Motor neuron (in vitro differentiated cells): Measurements from ENCODE around the gene ASL. TPM values are rescaled to one million over a fixed set of nuclear protein-coding genes. Genes with fewer than 3 reads are reported as not detected.
A peak's percentile ranks its signal among the peaks of the same experiment; 100 is the strongest.
"Not testable (repeated sequence)": the region's sequence is repeated elsewhere in the genome, so short reads cannot be mapped to it uniquely, and the experiment has no call there.

Experiments
- ATAC-seq, 8 experiments: fragments of 200-7000 bp; cut with Tn5 transposase; replicated peaks in 6 of 8; 2 replicates each; pipeline ENCODE4 v1.8.0; 2021; ENCODE audit warnings: mild to moderate bottlenecking in 8 of 8, moderate library complexity in 8 of 8
- H3K27ac ChIP-seq, 2 donors: fragments of 250-450 bp; sonication (Bioruptor Pico); 2 replicates each; pipeline ENCODE4 v1.9.0; 2021; ENCODE audit warnings: antibody characterized with exemption in 2 of 2, mild to moderate bottlenecking in 2 of 2, moderate library complexity in 1 of 2
- H3K4me1 ChIP-seq, 2 donors: fragments of 250-450 bp; sonication (Bioruptor Pico); replicated peaks in 1 of 2; 2 replicates each; pipeline ENCODE4 v1.6.1; 2021; ENCODE audit warnings: antibody characterized with exemption in 2 of 2, mild to moderate bottlenecking in 2 of 2, moderate library complexity in 1 of 2
- H3K4me3 ChIP-seq, 5 donors: fragments of 250-450 bp; sonication (Bioruptor Pico); 2 replicates each; pipeline ENCODE4 v1.9.0; 2021; ENCODE audit warnings: antibody characterized with exemption in 5 of 5, mild to moderate bottlenecking in 5 of 5, moderate library complexity in 4 of 5
- WGBS, 10 experiments: fragments of 450-650 bp; shearing (Covaris generic); methylation state at CpG; one replicate each; pipeline ENCODE4 v1.0.0; 2022; 5-methylcytosine and 5-hydroxymethylcytosine counted together
- in situ Hi-C, 9 experiments: fragments of 400-800 bp; cut with MboI; loops; one replicate each; pipeline ENCODE4 v1.15.0; 2021; ENCODE audit warnings: low sequenced_read_pairs in 9 of 9, low pct_unique_long_range_greater_than_20kb in 2 of 9; ENCODE audit not compliant: unreplicated experiment in 9 of 9
- total RNA-seq, 8 experiments: library from RNA; unstranded; fragments of 300-600 nt; gene quantifications; 2 replicates each; pipeline versions ENCODE4 v1.2.3 to v1.2.4, GENCODE V29; 2022

The ASL gene
- total RNA-seq, 8 experiments from 2014 or later, result 5.5 to 20.2 (median 12.3) TPM

- 0 to 93% (median 80%) methylated on average over 1 to 5 of the region's 7 CpGs; no CpG with 5 or more reads in 3 of the 10 experiments for WGBS, 10 experiments
- peak in 1 of 8 experiments; percentile 32 for ATAC-seq
- H3K4me3 ChIP-seq, result no peak overlapping the region
- H3K27ac ChIP-seq, result no peak overlapping the region
- in situ Hi-C loops, result no loop called here
- H3K4me1 ChIP-seq, result no peaks in the 10 kb centered on the region
Observed at GRCh38 chr7:66050337-66050957, 25.2 kb upstream of the ASL start.

- Histone ChIP-seq H3K4me3 (no peak overlapping the region), H3K27ac (no peak overlapping the region), H3K4me1 (no peaks in the 10 kb centered on the region)
- 0 to 100% (median 83%) methylated on average over 1 to 3 of the region's 3 CpGs; no CpG with 5 or more reads in 4 of the 10 experiments for WGBS, 10 experiments
- in situ Hi-C loops, result no loop called here
- peak; percentile 49 to 91 (median 84) for ATAC-seq
Observed at GRCh38 chr7:66050990-66051448, 24.6 kb upstream of the ASL start.

- no peaks in the 10 kb centered on the region for H3K4me1 ChIP-seq
- in situ Hi-C loops, result no loop called here
- H3K27ac ChIP-seq, result no peak overlapping the region
- 55 to 100% (median 82%) methylated on average over 3 to 6 of the region's 6 CpGs; no CpG with 5 or more reads in 1 of the 10 experiments for WGBS, 10 experiments
- H3K4me3 ChIP-seq, result no peak overlapping the region
- no peak for ATAC-seq
Observed at GRCh38 chr7:66052447-66052846, 23.2 kb upstream of the ASL start.

DNA sequence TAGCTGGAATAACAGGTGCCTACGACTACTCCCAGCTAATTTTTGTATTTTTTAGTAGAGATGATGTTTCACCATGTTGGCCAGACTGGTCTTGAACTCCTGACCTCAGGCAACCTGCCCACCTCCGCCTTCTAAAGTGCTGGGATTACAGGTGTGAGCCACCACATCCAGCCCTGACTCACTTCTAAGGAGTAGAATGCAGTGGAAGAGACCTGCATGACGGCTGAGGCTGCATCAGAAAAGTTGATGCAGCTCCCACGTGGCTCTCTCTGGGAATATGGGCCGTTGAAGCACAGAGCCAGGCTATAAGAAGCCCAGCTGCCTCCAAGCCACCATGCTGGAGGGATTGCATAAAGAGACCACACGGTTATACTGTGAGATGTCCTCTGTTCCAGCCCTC lies 21.6 kb upstream of the ASL start:
- in situ Hi-C loops, result no loop called here
- no peak overlapping the region for H3K4me3 ChIP-seq
- WGBS, 10 experiments, result 20 to 88% (median 67%) methylated on average over 1 to 4 of the region's 6 CpGs; no CpG with 5 or more reads in 3 of the 10 experiments
- no peak overlapping the region for H3K27ac ChIP-seq
- H3K4me1 ChIP-seq, result no peaks in the 10 kb centered on the region
- no peak for ATAC-seq

DNA sequence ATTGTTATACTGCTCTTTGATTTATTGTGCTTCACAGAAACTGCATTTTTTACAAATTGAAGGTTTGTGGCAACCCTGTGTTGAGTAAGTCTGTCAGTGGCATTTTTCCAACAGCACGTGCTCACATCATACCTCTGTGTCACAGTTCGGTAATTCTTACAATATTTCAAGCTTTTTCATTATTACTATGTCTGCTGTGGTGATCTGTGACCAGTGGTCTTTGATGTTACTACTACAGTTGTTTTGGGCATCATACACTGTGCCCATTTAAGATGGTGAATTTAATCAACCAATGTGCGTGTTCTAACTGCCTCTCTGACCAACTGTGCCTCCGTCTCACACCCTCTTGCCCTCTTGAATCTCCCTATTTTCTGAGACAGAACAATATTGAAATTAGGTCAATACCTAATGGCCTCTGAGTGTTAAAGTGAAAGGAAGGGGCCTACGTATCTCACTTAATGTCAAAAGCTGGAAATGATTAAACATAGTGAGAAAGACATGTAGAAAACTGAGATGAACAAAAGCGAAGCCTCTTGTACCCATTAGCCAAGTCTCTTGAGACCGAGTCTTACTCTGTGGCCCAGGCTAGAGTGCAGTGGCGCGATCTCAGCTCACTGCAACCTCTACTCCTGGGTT lies 20.2 kb upstream of the ASL start:
- in situ Hi-C loops, result no loop called here
- no peaks in the 10 kb centered on the region for H3K4me1 ChIP-seq
- no peak overlapping the region for H3K27ac ChIP-seq
- WGBS, 10 experiments, result 64 to 95% (median 77%) methylated on average over 2 to 9 of the region's 9 CpGs; no CpG with 5 or more reads in 1 of the 10 experiments
- no peak overlapping the region for H3K4me3 ChIP-seq
- peak in 2 of 8 experiments; percentile 14 to 22 for ATAC-seq

DNA sequence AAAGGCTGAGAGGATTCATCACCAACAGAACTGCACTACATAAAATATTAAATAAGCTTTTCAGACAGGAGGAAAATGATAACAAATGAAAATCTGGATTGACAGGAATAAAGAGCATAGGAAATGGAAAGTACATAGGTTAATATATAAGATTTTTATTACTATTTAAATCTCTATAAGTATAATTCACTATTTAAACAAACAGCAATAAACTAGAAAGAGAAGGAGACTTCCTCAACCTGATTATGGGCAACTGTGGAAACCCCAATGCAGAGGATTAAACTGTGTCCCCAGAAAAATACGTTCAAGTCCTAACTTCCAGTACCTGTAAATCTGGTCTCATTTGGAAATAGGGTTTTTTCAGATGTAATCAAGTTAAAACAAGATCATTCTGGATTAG lies 14.8 kb upstream of the ASL start:
- Histone ChIP-seq H3K4me3 (no peak overlapping the region), H3K4me1 (no peaks in the 10 kb centered on the region), H3K27ac (no peak overlapping the region)
- no peak for ATAC-seq
- in situ Hi-C loops, result no loop called here
- WGBS, 10 experiments, result 20 to 100% (median 75%) methylated on average over 1 of the region's 1 CpG; no CpG with 5 or more reads in 1 of the 10 experiments

- 43 to 100% (median 87%) methylated on average over 1 to 4 of the region's 4 CpGs for WGBS, 10 experiments
- Histone ChIP-seq H3K4me1 (no peaks in the 10 kb centered on the region), H3K27ac (no peak overlapping the region), H3K4me3 (no peak overlapping the region)
- no peak for ATAC-seq
- in situ Hi-C loops, result no loop called here
Observed at GRCh38 chr7:66069732-66070131, 5.9 kb upstream of the ASL start.

GRCh38 chr7:66070222-66070621 lies 5.4 kb upstream of the ASL start:
- Histone ChIP-seq H3K4me1 (no peaks in the 10 kb centered on the region), H3K4me3 (no peak overlapping the region), H3K27ac (no peak overlapping the region)
- 50 to 100% (median 88%) methylated on average over 1 of the region's 1 CpG; no CpG with 5 or more reads in 4 of the 10 experiments for WGBS, 10 experiments
- ATAC-seq, result no peak
- in situ Hi-C loops, result no loop called here

DNA sequence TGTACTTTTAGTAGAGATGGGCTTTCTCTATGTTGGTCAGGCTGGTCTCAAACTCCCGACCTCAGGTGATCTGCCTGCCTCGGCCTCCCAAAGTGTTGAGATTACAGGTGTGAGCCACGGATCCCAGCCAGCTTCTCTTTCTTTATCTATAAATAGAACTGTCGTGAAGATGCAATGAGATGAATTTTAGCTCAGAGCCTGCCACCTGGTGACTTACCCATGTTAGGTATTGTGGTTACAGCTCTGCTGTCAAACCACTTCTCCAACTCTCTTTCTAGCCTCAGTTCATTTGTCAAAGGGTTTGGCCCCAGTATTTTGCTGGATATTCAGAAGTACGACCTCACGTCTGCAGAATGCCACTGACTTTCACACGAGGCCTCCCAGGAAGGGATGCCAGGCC lies 3.4 kb upstream of the ASL start:
- WGBS, 10 experiments, result 46 to 90% (median 67%) methylated on average over 1 to 5 of the region's 7 CpGs; no CpG with 5 or more reads in 4 of the 10 experiments

GRCh38 chr7:66076462-66077329 lies 1.1 kb downstream of the ASL start:
- in situ Hi-C loops, result no loop called here

More for the DNA sequence above, 3.4 kb upstream of the ASL start:
- H3K27ac ChIP-seq, H3K4me3 ChIP-seq, H3K4me1 ChIP-seq, ATAC-seq, in situ Hi-C loops: not testable (repeated sequence)

DNA sequence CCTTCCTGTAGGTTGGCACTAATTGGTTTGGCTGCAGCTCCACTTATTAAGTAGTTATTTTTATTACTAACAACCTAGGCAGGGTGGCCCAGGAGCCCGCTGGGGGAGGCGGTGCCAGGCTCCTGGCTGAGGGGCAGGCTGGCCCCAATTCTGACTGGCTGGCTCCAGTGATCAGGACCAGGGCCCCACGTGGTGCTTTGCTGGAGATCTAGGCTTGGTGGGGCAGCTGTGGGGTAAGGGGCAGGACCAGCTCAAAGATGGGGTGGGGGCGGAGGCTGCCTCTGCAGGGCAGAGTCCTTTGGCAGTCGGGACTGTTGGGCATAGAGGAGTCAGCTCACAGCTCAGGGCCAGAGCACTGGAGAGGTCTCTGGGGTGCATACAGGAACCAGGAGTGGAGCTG lies 2.4 kb downstream of the ASL start:
- in situ Hi-C loops, result no loop called here
- no peak overlapping the region for H3K27ac ChIP-seq
- no peak for ATAC-seq
- H3K4me1 ChIP-seq, result peaks cover 4% of the 10 kb centered on the region in 2 donors
- H3K4me3 ChIP-seq, result no peak overlapping the region
- 73 to 100% (median 100%) methylated on average over 1 to 3 of the region's 5 CpGs; no CpG with 5 or more reads in 7 of the 10 experiments for WGBS, 10 experiments

More at GRCh38 chr7:66076462-66077329, 1.1 kb downstream of the ASL start:
- WGBS, 10 experiments, result 20 to 100% (median 88%) methylated on average over 1 to 7 of the region's 11 CpGs; no CpG with 5 or more reads in 2 of the 10 experiments
- no peak overlapping the region for H3K27ac ChIP-seq
- ATAC-seq, result no peak
- H3K4me3 ChIP-seq, result peak overlapping the region; percentile 58 to 97 (median 74)
- peaks cover 4% of the 10 kb centered on the region in 2 donors for H3K4me1 ChIP-seq

- in situ Hi-C loops, result no loop called here
Observed at GRCh38 chr7:66082083-66082482, 6.5 kb downstream of the ASL start.

More at GRCh38 chr7:66082083-66082482, 6.5 kb downstream of the ASL start:
- Histone ChIP-seq H3K27ac (no peak overlapping the region), H3K4me1 (peaks cover 0 to 5% of the 10 kb centered on the region in 2 donors), H3K4me3 (no peak overlapping the region)
- 100% methylated on average over 1 to 2 of the region's 6 CpGs; no CpG with 5 or more reads in 7 of the 10 experiments for WGBS, 10 experiments
- no peak for ATAC-seq
